ENCODE data around the gene MPND. TPM values are rescaled to one million over a fixed set of nuclear protein-coding genes. Genes with fewer than 3 reads are reported as not detected.

The MPND gene
- total and polyA plus RNA-seq, 10 of the 15 experiments (the other 5 are each of a cell fraction or from before 2014, with no cell fraction given): 0.79 to 18.3 (median 6.0) TPM

GRCh38 chr19:4310247-4311121, 32.9 kb upstream of the MPND start:
- H3K9ac ChIP-seq (ENCODE audit: control insufficient read depth, insufficient read depth, low read length): no peak overlapping the region
- no peak overlapping the region for H3K27ac ChIP-seq (ENCODE audit: control insufficient read depth, insufficient read depth)
- no peaks in the 10 kb centered on the region for H3K27me3 ChIP-seq (replicated peaks in 1 of 2; ENCODE audit: control insufficient read depth in 2 of 2, insufficient read depth in 2 of 2, low read length in 1 of 2)
- ATAC-seq (no peak; the same call in 1 of the 3 replicates), DNase-seq (ENCODE audit: low read depth, low spot score) (no peak), FAIRE-seq (no peak)
- no peak overlapping the region for H3K4me2 ChIP-seq (ENCODE audit: control insufficient read depth, insufficient read depth)
- BruUV-seq (replicated peaks): no TSS peak
- ChIA-PET SMC1A (ENCODE audit: uncharacterized antibody, unreplicated experiment) (no interaction called here), RAD21 (ENCODE audit: unreplicated experiment) (no interaction called here), POLR2A (no interaction called here), CTCF (no interaction called here)
- no peak overlapping the region for H3K4me3 ChIP-seq
- no peaks in the 10 kb centered on the region for H3K79me2 ChIP-seq (ENCODE audit: control insufficient read depth, insufficient read depth, low read length)
- no peak overlapping the region for H2AFZ ChIP-seq (ENCODE audit: control insufficient read depth, low read depth, low read length)
- H3K4me1 ChIP-seq (ENCODE audit: control insufficient read depth, insufficient read depth, low read length): no peaks in the 10 kb centered on the region
- TF ChIP-seq DPF2 (IDR thresholded peaks at IDR 0.05) (no peak), ZZZ3 (IDR thresholded peaks at IDR 0.05; ENCODE audit: control insufficient read depth, insufficient read length, low read depth) (no peak), PAX5 (IDR thresholded peaks at IDR 0.05; ENCODE audit: borderline replicate concordance, low read depth, low read length) (no peak), GABPA (IDR thresholded peaks at IDR 0.05; ENCODE audit: low read depth) (no peak), PRDM15 (CRISPR knock-in tag; IDR thresholded peaks at IDR 0.05) (no peak)
- H4K20me1 ChIP-seq (ENCODE audit: control insufficient read depth, insufficient read depth): no peaks in the 10 kb centered on the region
- 77% methylated on average over 22 of the region's 22 CpGs for WGBS (ENCODE audit: insufficient coverage, insufficient replicate concordance, low lambda C conversion rate, missing lambda C conversion rate)
- intact Hi-C loops (cut with micrococcal nuclease; ENCODE audit: unreplicated experiment) (no loop called here), in situ Hi-C loops (cut with MboI) (no loop called here)
- H3K36me3 ChIP-seq (ENCODE audit: control insufficient read depth in 2 of 2, insufficient read depth in 2 of 2, low read length in 1 of 2): no peaks in the 10 kb centered on the region
- no peaks in the 10 kb centered on the region for H3K9me3 ChIP-seq (replicated peaks; ENCODE audit: control insufficient read depth, insufficient read depth, low read length)

Measured in GM12878 (cell line).